ENCODE results near the gene MIEF1.

Gene MIEF1

GRCh38 chr22:39478441-39478850 lies 23.6 kb upstream of the MIEF1 start:
- DNase-seq (no peak), ATAC-seq (no peak)
- H3K4me1 Mint-ChIP-seq, result no peaks in the 10 kb centered on the region
- no peaks in the 10 kb centered on the region for H3K9me3 Mint-ChIP-seq
- no peaks in the 10 kb centered on the region for H3K27me3 Mint-ChIP-seq
- no peak overlapping the region for H3K4me3 Mint-ChIP-seq
- H3K27ac Mint-ChIP-seq, result no peak overlapping the region

DNA sequence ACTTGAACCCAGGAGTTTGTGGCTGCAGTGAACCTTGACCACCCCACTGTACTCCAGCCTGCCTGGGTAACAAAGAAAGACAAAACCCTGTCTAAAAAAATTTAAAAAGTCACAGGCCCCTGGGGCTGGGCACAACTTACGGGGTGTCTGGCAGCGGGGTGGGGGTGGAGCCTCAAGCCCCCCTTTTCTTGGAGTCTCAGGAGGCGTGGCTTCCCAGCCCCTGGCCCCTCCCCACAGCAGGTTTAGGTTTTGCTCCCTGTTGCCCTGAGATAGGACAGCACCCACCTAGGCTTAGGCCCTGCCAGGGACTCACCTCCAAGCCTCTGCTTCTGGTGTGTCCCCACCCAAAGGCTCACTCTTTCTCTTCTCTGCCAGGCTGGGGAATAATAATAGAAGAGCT lies 22.8 kb upstream of the MIEF1 start:
- H3K4me1 Mint-ChIP-seq, result no peaks in the 10 kb centered on the region
- no peaks in the 10 kb centered on the region for H3K27me3 Mint-ChIP-seq
- ATAC-seq, result no peak
- no peak overlapping the region for H3K27ac Mint-ChIP-seq
- no peak for DNase-seq
- no peak overlapping the region for H3K4me3 Mint-ChIP-seq
- H3K9me3 Mint-ChIP-seq, result no peaks in the 10 kb centered on the region

- no peak for ATAC-seq
- no peaks in the 10 kb centered on the region for H3K9me3 Mint-ChIP-seq
- no peaks in the 10 kb centered on the region for H3K27me3 Mint-ChIP-seq
- no peaks in the 10 kb centered on the region for H3K4me1 Mint-ChIP-seq
- no peak for DNase-seq
- no peak overlapping the region for H3K4me3 Mint-ChIP-seq
- no peak overlapping the region for H3K27ac Mint-ChIP-seq
Observed at GRCh38 chr22:39480557-39480956, 21.5 kb upstream of the MIEF1 start.

DNA sequence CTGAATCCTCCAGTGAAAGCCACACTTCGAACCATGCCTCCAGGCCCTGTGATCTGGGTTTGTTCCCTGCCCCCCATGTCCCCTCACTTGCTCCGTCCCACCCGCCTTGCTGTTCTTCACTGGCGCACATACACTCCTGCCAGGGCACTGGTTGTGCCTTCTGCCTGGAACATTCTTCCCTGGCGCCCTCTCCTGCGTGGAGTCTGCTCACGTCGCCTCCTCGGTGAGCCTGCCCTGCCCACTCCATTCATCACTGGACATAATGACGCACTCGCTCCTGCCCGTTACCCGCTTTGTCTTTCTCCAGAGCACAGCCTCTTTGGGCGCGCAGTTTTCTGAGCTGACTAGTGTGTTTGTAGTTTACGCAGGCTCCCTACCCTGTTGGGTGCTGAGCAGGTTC lies 21.0 kb upstream of the MIEF1 start:
- no peaks in the 10 kb centered on the region for H3K9me3 Mint-ChIP-seq
- no peaks in the 10 kb centered on the region for H3K27me3 Mint-ChIP-seq
- H3K4me3 Mint-ChIP-seq, result no peak overlapping the region
- no peaks in the 10 kb centered on the region for H3K4me1 Mint-ChIP-seq
- ATAC-seq (no peak), DNase-seq (no peak)
- no peak overlapping the region for H3K27ac Mint-ChIP-seq

DNA sequence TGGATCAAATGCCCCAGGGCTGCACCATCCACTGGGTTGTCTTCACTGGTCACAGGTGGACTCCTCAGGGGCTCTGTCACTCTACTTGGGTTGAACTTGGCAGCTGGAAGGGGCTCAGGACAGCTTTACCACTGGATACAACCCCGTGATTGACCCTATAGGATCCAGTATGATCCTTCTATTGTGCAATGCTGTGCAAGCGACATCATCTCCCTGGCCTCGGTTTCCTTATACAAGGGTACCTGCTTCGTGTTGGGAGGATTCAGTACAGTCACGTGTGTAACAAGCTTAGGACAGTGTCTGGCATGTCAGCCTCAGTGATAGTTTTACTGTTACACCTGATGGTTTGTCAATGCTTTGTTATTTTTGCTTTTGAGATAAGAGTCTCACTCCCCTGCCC lies 20.5 kb upstream of the MIEF1 start:
- Mint-ChIP-seq H3K9me3 (no peaks in the 10 kb centered on the region), H3K27ac (no peak overlapping the region), H3K4me1 (no peaks in the 10 kb centered on the region), H3K27me3 (no peaks in the 10 kb centered on the region), H3K4me3 (no peak overlapping the region)
- DNase-seq (no peak), ATAC-seq (no peak)

- no peaks in the 10 kb centered on the region for H3K27me3 Mint-ChIP-seq
- no peak overlapping the region for H3K27ac Mint-ChIP-seq
- DNase-seq, result no peak
- ATAC-seq, result no peak
- H3K4me3 Mint-ChIP-seq, result no peak overlapping the region
- no peaks in the 10 kb centered on the region for H3K4me1 Mint-ChIP-seq
- no peaks in the 10 kb centered on the region for H3K9me3 Mint-ChIP-seq
Observed at GRCh38 chr22:39482768-39483167, 19.3 kb upstream of the MIEF1 start.

- no peak overlapping the region for H3K4me3 Mint-ChIP-seq
- no peak overlapping the region for H3K27ac Mint-ChIP-seq
- ATAC-seq, result no peak
Observed at GRCh38 chr22:39486951-39487825, 14.9 kb upstream of the MIEF1 start.

DNA sequence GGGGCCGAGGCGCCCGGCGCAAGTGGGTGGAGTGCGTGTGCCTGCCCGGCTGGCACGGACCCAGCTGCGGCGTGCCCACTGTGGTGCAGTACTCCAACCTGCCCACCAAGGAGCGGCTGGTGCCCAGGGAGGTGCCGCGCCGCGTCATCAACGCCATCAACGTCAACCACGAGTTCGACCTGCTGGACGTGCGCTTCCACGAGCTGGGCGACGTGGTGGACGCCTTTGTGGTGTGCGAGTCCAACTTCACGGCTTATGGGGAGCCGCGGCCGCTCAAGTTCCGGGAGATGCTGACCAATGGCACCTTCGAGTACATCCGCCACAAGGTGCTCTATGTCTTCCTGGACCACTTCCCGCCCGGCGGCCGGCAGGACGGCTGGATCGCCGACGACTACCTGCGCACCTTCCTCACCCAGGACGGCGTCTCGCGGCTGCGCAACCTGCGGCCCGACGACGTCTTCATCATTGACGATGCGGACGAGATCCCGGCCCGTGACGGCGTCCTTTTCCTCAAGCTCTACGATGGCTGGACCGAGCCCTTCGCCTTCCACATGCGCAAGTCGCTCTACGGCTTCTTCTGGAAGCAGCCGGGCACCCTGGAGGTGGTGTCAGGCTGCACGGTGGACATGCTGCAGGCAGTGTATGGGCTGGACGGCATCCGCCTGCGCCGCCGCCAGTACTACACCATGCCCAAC lies 14.1 kb upstream of the MIEF1 start:
- Mint-ChIP-seq H3K9me3 (no peaks in the 10 kb centered on the region), H3K27me3 (no peaks in the 10 kb centered on the region), H3K4me3 (no peak overlapping the region), H3K4me1 (peaks cover 23% of the 10 kb centered on the region), H3K27ac (no peak overlapping the region)
- DNase-seq (no peak), ATAC-seq (no peak)

More at GRCh38 chr22:39486951-39487825, 14.9 kb upstream of the MIEF1 start:
- H3K27me3 Mint-ChIP-seq, result no peaks in the 10 kb centered on the region
- H3K4me1 Mint-ChIP-seq, result peaks cover 23% of the 10 kb centered on the region
- no peak for DNase-seq
- H3K9me3 Mint-ChIP-seq, result no peaks in the 10 kb centered on the region

GRCh38 chr22:39488563-39489083 lies 13.5 kb upstream of the MIEF1 start:
- Mint-ChIP-seq H3K4me1 (peaks cover 23% of the 10 kb centered on the region), H3K9me3 (no peaks in the 10 kb centered on the region)
- no peak for ATAC-seq

GRCh38 chr22:39489094-39490068 lies 12.7 kb upstream of the MIEF1 start:
- H3K4me3 Mint-ChIP-seq, result peak overlapping the region; percentile 65 to 69
- no peaks in the 10 kb centered on the region for H3K27me3 Mint-ChIP-seq
- H3K27ac Mint-ChIP-seq, result peak overlapping the region; percentile 52 to 59
- no peak for ATAC-seq
- H3K4me1 Mint-ChIP-seq, result peaks cover 23% of the 10 kb centered on the region
- DNase-seq, result no peak
- H3K9me3 Mint-ChIP-seq, result no peaks in the 10 kb centered on the region

More at GRCh38 chr22:39488563-39489083, 13.5 kb upstream of the MIEF1 start:
- Mint-ChIP-seq H3K27ac (no peak overlapping the region), H3K4me3 (no peak overlapping the region), H3K27me3 (no peaks in the 10 kb centered on the region)
- no peak for DNase-seq

- Mint-ChIP-seq H3K9me3 (no peaks in the 10 kb centered on the region), H3K4me3 (peak overlapping the region; percentile 65 to 69), H3K4me1 (peaks cover 30% of the 10 kb centered on the region), H3K27ac (peak overlapping the region in 1 of 2 donors; percentile 58), H3K27me3 (no peaks in the 10 kb centered on the region)
- ATAC-seq, result peak; percentile 98
- peak; percentile 66 to 84 for DNase-seq
Observed at GRCh38 chr22:39490135-39490798, 11.8 kb upstream of the MIEF1 start.

GRCh38 chr22:39490966-39491680 lies 11.0 kb upstream of the MIEF1 start:
- H3K27ac Mint-ChIP-seq, result no peak overlapping the region
- H3K27me3 Mint-ChIP-seq, result no peaks in the 10 kb centered on the region
- peaks cover 33% of the 10 kb centered on the region for H3K4me1 Mint-ChIP-seq
- no peak overlapping the region for H3K4me3 Mint-ChIP-seq
- no peaks in the 10 kb centered on the region for H3K9me3 Mint-ChIP-seq
- DNase-seq (no peak), ATAC-seq (no peak)

DNA sequence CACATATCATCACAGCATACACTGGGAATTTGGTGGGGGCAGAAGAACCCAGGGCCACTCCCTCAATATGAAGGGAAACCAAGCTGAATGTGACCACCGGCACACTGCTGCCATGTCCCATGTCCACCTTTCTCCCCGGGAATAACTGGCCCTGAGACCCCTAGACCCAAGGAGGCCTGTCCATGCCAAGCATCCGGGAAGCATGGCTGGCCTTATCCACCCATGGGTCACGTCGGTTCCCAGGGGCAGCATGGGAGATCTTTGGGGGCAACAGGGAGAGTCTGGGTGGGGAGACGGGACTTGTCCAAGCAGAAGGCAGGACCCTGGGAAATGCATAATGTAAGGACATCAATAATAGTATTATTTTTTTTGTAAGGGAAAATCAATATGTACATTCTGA lies 10.4 kb upstream of the MIEF1 start:
- H3K9me3 Mint-ChIP-seq, result no peaks in the 10 kb centered on the region
- ATAC-seq, result no peak

GRCh38 chr22:39492186-39492585 lies 9.9 kb upstream of the MIEF1 start:
- DNase-seq (no peak), ATAC-seq (no peak)
- Mint-ChIP-seq H3K27ac (no peak overlapping the region), H3K4me1 (peaks cover 43% of the 10 kb centered on the region), H3K27me3 (no peaks in the 10 kb centered on the region), H3K4me3 (no peak overlapping the region), H3K9me3 (no peaks in the 10 kb centered on the region)

More for the DNA sequence above, 10.4 kb upstream of the MIEF1 start:
- Mint-ChIP-seq H3K4me1 (peaks cover 39% of the 10 kb centered on the region), H3K27ac (no peak overlapping the region), H3K27me3 (no peaks in the 10 kb centered on the region), H3K4me3 (no peak overlapping the region)
- DNase-seq, result no peak
